Astrocyte of the cerebellum (primary cell): ENCODE data around the gene XXYLT1.
"Not testable (repeated sequence)": the region's sequence is repeated elsewhere in the genome, so short reads cannot be mapped to it uniquely, and the experiment has no call there.

ENCODE experiments used
- DNase-seq: peaks from one replicate; pipeline ENCODE4 v3.0.0-alpha.2; 2011; ENCODE audit warnings: low read depth
- H3K4me3 ChIP-seq: 2 replicates; pipeline ENCODE4 v1.5.1; 2011; ENCODE audit warnings: mild to moderate bottlenecking, low read depth, low read length, moderate library complexity
- in situ Hi-C: cut with HindIII; loops from 2 replicates; pipeline ENCODE4 v1.10.0; 2017; ENCODE audit warnings: low sequenced_read_pairs
- TF ChIP-seq, protein P1 (sequence below): IDR thresholded peaks from 2 replicates; pipeline ENCODE4 v1.5.1; 2012; ENCODE audit warnings: low read length, low read depth, moderate library complexity, mild to moderate bottlenecking; ENCODE audit errors: missing control alignments

The XXYLT1 gene

DNA sequence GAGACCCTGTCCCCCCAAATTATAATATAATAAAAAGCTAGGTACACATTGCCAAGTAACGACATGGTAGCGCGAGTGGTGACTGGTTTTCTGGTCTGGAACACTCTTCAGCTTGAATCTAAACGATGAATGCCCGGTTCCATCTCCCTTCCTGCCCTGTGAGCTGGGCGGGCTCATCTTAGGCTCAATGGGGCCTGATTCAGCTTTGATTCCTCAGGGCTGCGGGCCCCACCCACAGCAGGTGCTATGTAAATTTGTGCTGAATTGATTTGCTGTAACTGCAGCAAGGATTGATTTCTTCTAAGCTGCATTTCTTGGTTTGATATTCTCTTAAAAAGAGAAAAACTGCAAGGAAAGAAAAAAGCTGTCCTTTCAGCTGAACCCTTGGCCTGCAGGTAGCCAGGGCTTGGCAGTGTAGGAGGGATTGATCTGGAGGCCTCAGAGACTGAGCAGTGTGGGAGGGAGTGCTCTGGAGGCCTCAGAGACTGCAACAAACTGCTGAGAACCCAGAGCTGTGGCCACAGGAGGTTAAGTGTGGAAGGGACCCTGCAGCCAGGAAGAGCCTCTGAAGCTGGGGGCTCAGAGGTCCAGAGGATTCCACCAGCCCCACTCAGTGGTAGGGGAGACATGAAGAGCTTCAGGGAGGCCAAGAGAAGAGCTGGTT lies 231.6 kb downstream of the XXYLT1 start:
- no peak for DNase-seq
- in situ Hi-C loops: no loop called here
- TF ChIP-seq, protein P1, sequence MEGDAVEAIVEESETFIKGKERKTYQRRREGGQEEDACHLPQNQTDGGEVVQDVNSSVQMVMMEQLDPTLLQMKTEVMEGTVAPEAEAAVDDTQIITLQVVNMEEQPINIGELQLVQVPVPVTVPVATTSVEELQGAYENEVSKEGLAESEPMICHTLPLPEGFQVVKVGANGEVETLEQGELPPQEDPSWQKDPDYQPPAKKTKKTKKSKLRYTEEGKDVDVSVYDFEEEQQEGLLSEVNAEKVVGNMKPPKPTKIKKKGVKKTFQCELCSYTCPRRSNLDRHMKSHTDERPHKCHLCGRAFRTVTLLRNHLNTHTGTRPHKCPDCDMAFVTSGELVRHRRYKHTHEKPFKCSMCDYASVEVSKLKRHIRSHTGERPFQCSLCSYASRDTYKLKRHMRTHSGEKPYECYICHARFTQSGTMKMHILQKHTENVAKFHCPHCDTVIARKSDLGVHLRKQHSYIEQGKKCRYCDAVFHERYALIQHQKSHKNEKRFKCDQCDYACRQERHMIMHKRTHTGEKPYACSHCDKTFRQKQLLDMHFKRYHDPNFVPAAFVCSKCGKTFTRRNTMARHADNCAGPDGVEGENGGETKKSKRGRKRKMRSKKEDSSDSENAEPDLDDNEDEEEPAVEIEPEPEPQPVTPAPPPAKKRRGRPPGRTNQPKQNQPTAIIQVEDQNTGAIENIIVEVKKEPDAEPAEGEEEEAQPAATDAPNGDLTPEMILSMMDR: no peak
- H3K4me3 ChIP-seq: no peak overlapping the region

DNA sequence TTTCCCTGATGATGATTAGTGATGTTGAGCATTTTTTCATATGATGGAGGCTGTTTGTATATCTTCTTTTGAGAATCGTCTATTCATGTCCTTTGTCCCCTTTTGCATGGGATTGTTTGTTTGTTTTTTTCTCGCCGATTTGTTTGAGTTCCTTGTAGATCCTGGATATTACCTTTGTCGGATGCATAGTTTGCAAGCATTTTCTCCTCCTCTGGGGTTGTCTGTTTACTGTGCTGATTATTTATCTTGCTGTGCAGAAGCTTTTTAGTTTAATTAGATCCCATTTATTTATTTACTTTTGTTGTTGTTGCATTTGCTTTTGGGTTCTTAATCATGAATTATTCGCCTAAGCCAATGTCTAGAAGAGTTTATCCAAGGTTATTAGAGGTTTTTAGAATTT lies 232.8 kb downstream of the XXYLT1 start:
- TF ChIP-seq, protein P1: no peak
- DNase-seq: no peak
- H3K4me3 ChIP-seq: no peak overlapping the region
- in situ Hi-C loops: no loop called here

DNA sequence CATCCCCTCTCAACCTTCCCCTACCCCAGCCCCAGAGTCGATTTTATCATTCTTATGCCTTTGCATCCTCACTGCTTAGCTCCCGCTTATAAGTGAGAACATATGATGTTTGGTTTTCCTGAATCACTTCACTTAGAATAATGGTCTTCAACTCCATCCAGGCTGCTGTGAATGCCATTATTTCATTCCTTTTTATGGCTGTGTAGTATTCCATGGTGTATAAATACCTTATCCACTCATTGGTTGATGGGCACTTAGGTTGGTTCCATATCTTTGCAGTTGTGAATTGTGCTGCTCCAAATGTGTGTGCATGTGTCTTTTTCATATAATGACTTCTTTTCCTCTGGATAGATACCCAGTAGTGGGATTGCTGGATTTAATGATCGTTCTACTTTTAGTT lies 233.4 kb downstream of the XXYLT1 start:
- in situ Hi-C loops: not testable (repeated sequence)

DNA sequence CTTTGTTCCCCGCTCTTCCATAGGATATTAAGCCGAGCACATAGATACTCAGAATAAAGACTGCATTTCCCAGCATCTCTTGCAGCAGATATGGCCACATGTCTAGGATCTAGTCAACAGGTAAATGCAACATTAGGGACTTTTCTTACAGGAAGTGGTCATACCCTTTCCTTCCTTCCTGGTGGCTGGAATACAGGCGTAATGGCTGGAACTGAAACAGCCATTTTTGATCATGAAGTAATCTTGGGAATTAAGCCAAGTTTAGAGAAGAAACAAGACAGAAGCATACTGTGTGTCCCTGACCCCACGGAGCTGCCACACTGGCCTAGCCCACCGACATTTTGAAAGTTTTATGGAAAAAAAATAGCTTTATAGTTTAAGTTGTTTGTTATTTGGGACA lies 234.0 kb downstream of the XXYLT1 start:
- DNase-seq: no peak
- in situ Hi-C loops: no loop called here
- H3K4me3 ChIP-seq: no peak overlapping the region
- TF ChIP-seq, protein P1: no peak

More for the DNA sequence above, 233.4 kb downstream of the XXYLT1 start:
- not testable (repeated sequence) for DNase-seq, H3K4me3 ChIP-seq

DNA sequence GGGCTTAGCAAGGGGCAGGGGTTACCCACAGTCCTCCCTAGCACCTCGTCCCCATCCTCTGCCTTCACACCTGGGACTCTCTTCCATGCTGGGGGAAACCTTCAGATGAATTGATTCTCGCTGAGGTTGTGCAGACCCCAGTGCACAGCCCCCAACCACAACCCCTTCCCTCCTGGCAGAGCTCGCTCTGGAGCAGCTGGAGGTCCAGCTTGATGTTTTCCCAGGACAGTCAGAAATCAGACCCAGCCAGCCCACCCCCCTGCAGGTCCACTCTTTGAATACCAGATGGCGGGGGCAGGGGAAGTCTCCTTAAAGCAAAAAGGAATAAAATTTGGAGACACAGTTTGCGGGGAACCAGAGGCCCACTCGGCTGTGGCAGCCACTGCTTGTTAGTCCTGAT lies 234.4 kb downstream of the XXYLT1 start:
- TF ChIP-seq, protein P1: no peak
- no peak for DNase-seq
- in situ Hi-C loops: no loop called here
- no peak overlapping the region for H3K4me3 ChIP-seq

DNA sequence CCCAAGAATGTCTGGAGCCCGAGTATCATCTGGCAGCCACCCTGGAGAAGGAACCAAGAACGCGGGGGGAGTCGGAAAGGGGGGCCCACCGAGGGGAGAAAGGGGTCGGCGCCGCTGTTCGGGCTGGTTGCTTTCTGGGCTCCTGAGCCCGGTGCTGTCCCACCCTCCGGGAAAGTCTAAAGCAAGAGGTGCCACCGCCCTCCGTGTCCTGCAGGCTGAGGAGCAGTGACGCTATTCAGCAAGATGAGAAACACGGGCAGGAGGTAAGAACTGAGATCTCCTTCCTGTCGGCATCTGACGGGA lies 234.8 kb downstream of the XXYLT1 start:
- DNase-seq: no peak
- TF ChIP-seq, protein P1: no peak
- H3K4me3 ChIP-seq: no peak overlapping the region
- in situ Hi-C loops: no loop called here

DNA sequence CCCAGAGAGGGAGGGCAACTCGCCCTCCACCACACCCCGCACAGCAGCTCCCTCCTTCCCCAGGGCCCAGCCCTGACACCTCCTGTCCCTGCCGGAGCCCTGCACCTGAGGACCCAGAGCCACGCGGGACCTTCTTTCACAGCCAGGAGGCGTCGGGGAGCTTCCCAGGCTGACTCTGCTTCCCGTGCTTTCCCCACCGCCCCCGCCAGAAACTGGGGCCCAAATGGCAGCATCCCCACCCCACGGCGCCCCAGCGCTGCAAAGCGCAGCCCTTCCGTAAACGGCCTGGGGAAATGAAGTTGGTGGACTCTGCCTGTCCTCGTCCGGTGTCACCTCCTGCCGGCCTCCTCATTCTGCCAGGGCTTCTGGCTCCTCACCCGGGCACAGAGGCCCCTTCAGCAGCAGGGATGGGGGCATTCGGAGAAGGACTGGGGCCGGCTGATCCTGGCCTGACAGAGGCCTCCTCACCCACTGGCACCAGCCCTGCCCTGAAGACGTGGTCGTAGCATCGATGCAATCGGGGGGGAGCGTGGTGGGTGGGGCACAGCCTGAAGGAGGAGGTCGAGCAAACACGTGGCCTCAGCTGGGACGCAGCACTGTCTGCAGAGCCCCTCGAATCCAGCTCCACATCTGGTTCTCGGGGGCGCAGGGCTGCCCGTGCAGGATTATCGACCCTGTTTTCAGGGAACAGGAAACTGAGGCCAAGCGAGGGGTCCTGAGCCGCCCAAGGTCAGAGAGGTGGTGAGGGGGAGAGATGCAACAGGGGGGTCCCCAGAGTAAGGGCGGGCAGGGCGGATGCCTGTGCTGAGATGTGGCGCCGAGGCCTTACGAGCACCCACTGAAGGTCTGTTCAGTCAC lies 235.4 kb downstream of the XXYLT1 start:
- no peak for DNase-seq
- in situ Hi-C loops: no loop called here
- TF ChIP-seq, protein P1: peak; percentile 23
- no peak overlapping the region for H3K4me3 ChIP-seq
